GM23338 (cell line): ENCODE data around the gene PARP1. TPM values are rescaled to one million over a fixed set of nuclear protein-coding genes. Genes with fewer than 3 reads are reported as not detected.

Experiments
- ATAC-seq: fragments of 200-7000 bp; cut with Tn5 transposase; 3 replicates; pipeline ENCODE4 v1.9.1; 2020
- DNase-seq: peaks from one replicate; pipeline ENCODE4 v3.0.0-alpha.2; 2015; ENCODE audit warnings: low spot score
- H2AFZ ChIP-seq: fragments of 200-600 bp; sonication (generic); 2 replicates; pipeline ENCODE4 v1.8.0; 2016; ENCODE audit warnings: antibody characterized with exemption, mild to moderate bottlenecking, moderate library complexity
- H3F3A ChIP-seq: fragments of 200-600 bp; sonication (generic); replicated peaks from 2 replicates; pipeline ENCODE4 v1.8.0; 2017; ENCODE audit warnings: antibody characterized with exemption, mixed run types, low read depth
- H3K27ac ChIP-seq: fragments of 200-600 bp; sonication (generic); 2 replicates; pipeline ENCODE4 v1.6.1; 2016; ENCODE audit warnings: low read depth
- H3K27me3 ChIP-seq: fragments of 200-600 bp; sonication (generic); 2 replicates; pipeline ENCODE4 v1.8.0; 2016; ENCODE audit warnings: mild to moderate bottlenecking, mixed run types, moderate library complexity; ENCODE audit not compliant: insufficient read depth
- H3K36me3 ChIP-seq: fragments of 200-600 bp; sonication (generic); 2 replicates; pipeline ENCODE4 v1.8.0; 2016; ENCODE audit warnings: mild to moderate bottlenecking; ENCODE audit not compliant: insufficient read depth
- H3K4me1 ChIP-seq: fragments of 200-600 bp; sonication (generic); 2 replicates; pipeline ENCODE4 v1.8.0; 2016; ENCODE audit warnings: mild to moderate bottlenecking, moderate library complexity; ENCODE audit not compliant: insufficient read depth
- H3K4me2 ChIP-seq: fragments of 200-600 bp; sonication (generic); 2 replicates; pipeline ENCODE4 v1.7.1; 2017; ENCODE audit warnings: mixed run types
- H3K4me3 ChIP-seq: fragments of 200-600 bp; sonication (generic); 2 replicates; pipeline ENCODE4 v1.6.1; 2016; ENCODE audit warnings: mixed run types
- H3K79me2 ChIP-seq: fragments of 200-600 bp; sonication (generic); replicated peaks from 2 replicates; pipeline ENCODE4 v1.8.0; 2017; ENCODE audit warnings: mild to moderate bottlenecking; ENCODE audit not compliant: insufficient read depth
- H3K9me2 ChIP-seq: fragments of 200-600 bp; sonication (generic); 2 replicates; pipeline ENCODE4 v1.8.0; 2017; ENCODE audit not compliant: insufficient read depth
- H4K20me1 ChIP-seq: fragments of 200-600 bp; sonication (generic); replicated peaks from 2 replicates; pipeline ENCODE4 v1.8.0; 2017; ENCODE audit warnings: mild to moderate bottlenecking; ENCODE audit not compliant: insufficient read depth
- H3K27ac Mint-ChIP-seq: 2 replicates; pipeline ENCODE4 v1.8.0; 2020; ENCODE audit warnings: inconsistent platforms, mild to moderate bottlenecking, moderate library complexity, mixed read lengths
- H3K27me3 Mint-ChIP-seq: 3 replicates; pipeline ENCODE4 v1.8.0; 2022; ENCODE audit warnings: low read depth, mild to moderate bottlenecking, moderate library complexity, mixed read lengths, inconsistent platforms; ENCODE audit not compliant: insufficient read depth, poor library complexity
- H3K36me3 Mint-ChIP-seq: 3 replicates; pipeline ENCODE4 v1.8.0; 2021; ENCODE audit warnings: low read depth, mild to moderate bottlenecking, inconsistent platforms, moderate library complexity, mixed read lengths
- H3K4me1 Mint-ChIP-seq: 3 replicates; pipeline ENCODE4 v1.8.0; 2020; ENCODE audit warnings: mild to moderate bottlenecking, inconsistent platforms, mixed read lengths
- H3K4me3 Mint-ChIP-seq: 3 replicates; pipeline ENCODE4 v1.8.0; 2021; ENCODE audit warnings: moderate library complexity, mild to moderate bottlenecking, inconsistent platforms, mixed read lengths
- H3K9me3 Mint-ChIP-seq: 3 replicates; pipeline ENCODE4 v1.8.0; 2020; ENCODE audit warnings: moderate library complexity, mild to moderate bottlenecking, inconsistent platforms, mixed read lengths
- CREB1 ChIP-seq: fragments of 250-450 bp; sonication (Bioruptor Pico); IDR thresholded peaks from 2 replicates; pipeline ENCODE4 v1.5.0; 2020; ENCODE audit warnings: low read depth, mild to moderate bottlenecking, moderate library complexity
- CTCF ChIP-seq, 2 experiments: fragments of 200-600 bp in 1 of 2; sonication (generic) in 1 of 2; conservative IDR thresholded peaks; 2 replicates each; pipeline versions ENCODE4 v1.5.1 to v1.6.1; 2016 to 2017; ENCODE audit warnings: antibody characterized with exemption in 2 of 2, low read depth in 2 of 2, mild to moderate bottlenecking in 2 of 2, moderate library complexity in 1 of 2
- EZH2 ChIP-seq: fragments of 200-600 bp; sonication (generic); IDR thresholded peaks from one replicate; pipeline ENCODE4 v1.8.0; 2017; ENCODE audit warnings: antibody characterized with exemption, mild to moderate bottlenecking, low read depth; ENCODE audit not compliant: unreplicated experiment
- EZH2phosphoT487 ChIP-seq: fragments of 200-600 bp; sonication (generic); IDR thresholded peaks from one replicate; pipeline ENCODE4 v1.8.1; 2018; ENCODE audit warnings: antibody characterized with exemption; ENCODE audit not compliant: unreplicated experiment
- JUNB ChIP-seq: IDR thresholded peaks from one replicate; pipeline ENCODE4 v1.6.1; 2016; ENCODE audit warnings: antibody characterized with exemption; ENCODE audit not compliant: unreplicated experiment
- NANOG ChIP-seq: IDR thresholded peaks from 2 replicates; pipeline ENCODE4 v1.6.1; 2016; ENCODE audit warnings: antibody characterized with exemption, borderline replicate concordance
- POLR2AphosphoS5 ChIP-seq: IDR thresholded peaks from 2 replicates; pipeline ENCODE4 v1.6.1; 2016; ENCODE audit warnings: antibody characterized with exemption, low read depth
- REST ChIP-seq: IDR thresholded peaks from one replicate; pipeline ENCODE4 v1.6.1; 2018; ENCODE audit warnings: antibody characterized with exemption; ENCODE audit not compliant: unreplicated experiment
- STAT1 ChIP-seq: IDR thresholded peaks from one replicate; pipeline ENCODE4 v1.6.1; 2016; ENCODE audit warnings: antibody characterized with exemption; ENCODE audit not compliant: unreplicated experiment
- ZNF114 ChIP-seq: fragments of 250-450 bp; sonication (Bioruptor Pico); IDR thresholded peaks from 2 replicates; pipeline ENCODE4 v1.5.0; 2020; ENCODE audit warnings: mild to moderate bottlenecking, moderate library complexity
- ZNF331 ChIP-seq: fragments of 250-450 bp; sonication (Bioruptor Pico); IDR thresholded peaks from 2 replicates; pipeline ENCODE4 v1.5.0; 2020; ENCODE audit warnings: low read depth, mild to moderate bottlenecking, moderate library complexity
- polyA plus RNA-seq: library from polyadenylated mRNA; unstranded; fragments of >200 nt; fragmentation: Nextera tagmentation; extraction: Ambion mirVana; gene quantifications from 2 replicates; pipeline ENCODE4 v1.2.1, GENCODE V29; 2016
- total RNA-seq: library from RNA; depleted of rRNA; stranded (reverse); fragments of >200 nt; shearing (Covaris generic); gene quantifications from 2 replicates; pipeline ENCODE4 v1.2.3, GENCODE V29; 2014
- TF ChIP-seq, protein P1 (sequence below): fragments of 250-450 bp; sonication (Bioruptor Pico); IDR thresholded peaks from 2 replicates; pipeline ENCODE4 v1.5.0; 2020; ENCODE audit warnings: mild to moderate bottlenecking, moderate library complexity
- TF ChIP-seq, protein P2 (sequence below): IDR thresholded peaks from 2 replicates; pipeline ENCODE4 v1.6.1; 2016; ENCODE audit warnings: antibody characterized with exemption

The PARP1 gene
- total and polyA plus RNA-seq, 2 experiments from 2014 or later = 877 to 1,082 TPM

- no peak overlapping the region for H3K4me3 ChIP-seq
- TF ChIP-seq POLR2AphosphoS5 = no peak
- TF ChIP-seq EZH2phosphoT487 = no peak
- no peak for TF ChIP-seq JUNB
- no peak for TF ChIP-seq CREB1 (CRISPR knock-in tag)
- no peak for TF ChIP-seq REST
- TF ChIP-seq ZNF331 (CRISPR knock-in tag) = no peak
- TF ChIP-seq NANOG = no peak
- no peak for TF ChIP-seq EZH2
- TF ChIP-seq, protein P1, sequence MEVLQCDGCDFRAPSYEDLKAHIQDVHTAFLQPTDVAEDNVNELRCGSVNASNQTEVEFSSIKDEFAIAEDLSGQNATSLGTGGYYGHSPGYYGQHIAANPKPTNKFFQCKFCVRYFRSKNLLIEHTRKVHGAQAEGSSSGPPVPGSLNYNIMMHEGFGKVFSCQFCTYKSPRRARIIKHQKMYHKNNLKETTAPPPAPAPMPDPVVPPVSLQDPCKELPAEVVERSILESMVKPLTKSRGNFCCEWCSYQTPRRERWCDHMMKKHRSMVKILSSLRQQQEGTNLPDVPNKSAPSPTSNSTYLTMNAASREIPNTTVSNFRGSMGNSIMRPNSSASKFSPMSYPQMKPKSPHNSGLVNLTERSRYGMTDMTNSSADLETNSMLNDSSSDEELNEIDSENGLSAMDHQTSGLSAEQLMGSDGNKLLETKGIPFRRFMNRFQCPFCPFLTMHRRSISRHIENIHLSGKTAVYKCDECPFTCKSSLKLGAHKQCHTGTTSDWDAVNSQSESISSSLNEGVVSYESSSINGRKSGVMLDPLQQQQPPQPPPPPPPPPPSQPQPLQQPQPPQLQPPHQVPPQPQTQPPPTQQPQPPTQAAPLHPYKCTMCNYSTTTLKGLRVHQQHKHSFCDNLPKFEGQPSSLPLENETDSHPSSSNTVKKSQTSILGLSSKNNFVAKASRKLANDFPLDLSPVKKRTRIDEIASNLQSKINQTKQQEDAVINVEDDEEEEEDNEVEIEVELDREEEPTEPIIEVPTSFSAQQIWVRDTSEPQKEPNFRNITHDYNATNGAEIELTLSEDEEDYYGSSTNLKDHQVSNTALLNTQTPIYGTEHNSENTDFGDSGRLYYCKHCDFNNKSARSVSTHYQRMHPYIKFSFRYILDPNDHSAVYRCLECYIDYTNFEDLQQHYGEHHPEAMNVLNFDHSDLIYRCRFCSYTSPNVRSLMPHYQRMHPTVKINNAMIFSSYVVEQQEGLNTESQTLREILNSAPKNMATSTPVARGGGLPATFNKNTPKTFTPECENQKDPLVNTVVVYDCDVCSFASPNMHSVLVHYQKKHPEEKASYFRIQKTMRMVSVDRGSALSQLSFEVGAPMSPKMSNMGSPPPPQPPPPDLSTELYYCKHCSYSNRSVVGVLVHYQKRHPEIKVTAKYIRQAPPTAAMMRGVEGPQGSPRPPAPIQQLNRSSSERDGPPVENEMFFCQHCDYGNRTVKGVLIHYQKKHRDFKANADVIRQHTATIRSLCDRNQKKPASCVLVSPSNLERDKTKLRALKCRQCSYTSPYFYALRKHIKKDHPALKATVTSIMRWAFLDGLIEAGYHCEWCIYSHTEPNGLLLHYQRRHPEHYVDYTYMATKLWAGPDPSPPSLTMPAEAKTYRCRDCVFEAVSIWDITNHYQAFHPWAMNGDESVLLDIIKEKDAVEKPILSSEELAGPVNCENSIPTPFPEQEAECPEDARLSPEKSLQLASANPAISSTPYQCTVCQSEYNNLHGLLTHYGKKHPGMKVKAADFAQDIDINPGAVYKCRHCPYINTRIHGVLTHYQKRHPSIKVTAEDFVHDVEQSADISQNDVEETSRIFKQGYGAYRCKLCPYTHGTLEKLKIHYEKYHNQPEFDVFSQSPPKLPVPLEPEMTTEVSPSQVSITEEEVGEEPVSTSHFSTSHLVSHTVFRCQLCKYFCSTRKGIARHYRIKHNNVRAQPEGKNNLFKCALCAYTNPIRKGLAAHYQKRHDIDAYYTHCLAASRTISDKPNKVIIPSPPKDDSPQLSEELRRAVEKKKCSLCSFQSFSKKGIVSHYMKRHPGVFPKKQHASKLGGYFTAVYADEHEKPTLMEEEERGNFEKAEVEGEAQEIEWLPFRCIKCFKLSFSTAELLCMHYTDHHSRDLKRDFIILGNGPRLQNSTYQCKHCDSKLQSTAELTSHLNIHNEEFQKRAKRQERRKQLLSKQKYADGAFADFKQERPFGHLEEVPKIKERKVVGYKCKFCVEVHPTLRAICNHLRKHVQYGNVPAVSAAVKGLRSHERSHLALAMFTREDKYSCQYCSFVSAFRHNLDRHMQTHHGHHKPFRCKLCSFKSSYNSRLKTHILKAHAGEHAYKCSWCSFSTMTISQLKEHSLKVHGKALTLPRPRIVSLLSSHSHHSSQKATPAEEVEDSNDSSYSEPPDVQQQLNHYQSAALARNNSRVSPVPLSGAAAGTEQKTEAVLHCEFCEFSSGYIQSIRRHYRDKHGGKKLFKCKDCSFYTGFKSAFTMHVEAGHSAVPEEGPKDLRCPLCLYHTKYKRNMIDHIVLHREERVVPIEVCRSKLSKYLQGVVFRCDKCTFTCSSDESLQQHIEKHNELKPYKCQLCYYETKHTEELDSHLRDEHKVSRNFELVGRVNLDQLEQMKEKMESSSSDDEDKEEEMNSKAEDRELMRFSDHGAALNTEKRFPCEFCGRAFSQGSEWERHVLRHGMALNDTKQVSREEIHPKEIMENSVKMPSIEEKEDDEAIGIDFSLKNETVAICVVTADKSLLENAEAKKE (CRISPR knock-in tag) = no peak
- no peak for TF ChIP-seq STAT1
- no peak for TF ChIP-seq CTCF (conservative IDR thresholded peaks at IDR 0.05; ENCODE audit: low read depth in 2 of 2)
- TF ChIP-seq ZNF114 (CRISPR knock-in tag) = no peak
- TF ChIP-seq, protein P2, sequence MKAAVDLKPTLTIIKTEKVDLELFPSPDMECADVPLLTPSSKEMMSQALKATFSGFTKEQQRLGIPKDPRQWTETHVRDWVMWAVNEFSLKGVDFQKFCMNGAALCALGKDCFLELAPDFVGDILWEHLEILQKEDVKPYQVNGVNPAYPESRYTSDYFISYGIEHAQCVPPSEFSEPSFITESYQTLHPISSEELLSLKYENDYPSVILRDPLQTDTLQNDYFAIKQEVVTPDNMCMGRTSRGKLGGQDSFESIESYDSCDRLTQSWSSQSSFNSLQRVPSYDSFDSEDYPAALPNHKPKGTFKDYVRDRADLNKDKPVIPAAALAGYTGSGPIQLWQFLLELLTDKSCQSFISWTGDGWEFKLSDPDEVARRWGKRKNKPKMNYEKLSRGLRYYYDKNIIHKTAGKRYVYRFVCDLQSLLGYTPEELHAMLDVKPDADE = no peak
- no peak for DNase-seq
- H3F3A ChIP-seq = 0 out of 2 replicates have a peak, but pooled peaks cover 3% of the 10 kb centered on the region
- H3K27me3 ChIP-seq = no peaks in the 10 kb centered on the region
- Mint-ChIP-seq H3K9me3 (no peaks in the 10 kb centered on the region), H3K36me3 (peaks cover 99% of the 10 kb centered on the region), H3K27me3 (peaks cover 4% of the 10 kb centered on the region), H3K27ac (peak overlapping the region; percentile 58), H3K4me1 (no peaks in the 10 kb centered on the region), H3K4me3 (no peak overlapping the region)
- H3K27ac ChIP-seq = no peak overlapping the region
- peaks cover 68% of the 10 kb centered on the region for H3K36me3 ChIP-seq
- no peaks in the 10 kb centered on the region for H3K4me1 ChIP-seq
- H4K20me1 ChIP-seq = peaks cover 42% of the 10 kb centered on the region
- no peak overlapping the region for H3K4me2 ChIP-seq
- no peak for ATAC-seq
- H3K79me2 ChIP-seq = peaks cover 39% of the 10 kb centered on the region
- no peak overlapping the region for H2AFZ ChIP-seq
- no peaks in the 10 kb centered on the region for H3K9me2 ChIP-seq
Observed at GRCh38 chr1:226372885-226373284, 35.0 kb downstream of the PARP1 start.
